Epithelial cell of proximal tubule (primary cell): ENCODE measurements around the gene PKNOX2. TPM values are rescaled to one million over a fixed set of nuclear protein-coding genes. Genes with fewer than 3 reads are reported as not detected.

Experiments
- DNase-seq: peaks from one replicate; pipeline ENCODE4 v3.0.0-alpha.2; 2011; ENCODE audit warnings: low read depth
- H3K4me3 ChIP-seq: 2 replicates; pipeline ENCODE4 v1.5.1; 2011; ENCODE audit warnings: low read depth, mild to moderate bottlenecking, low read length
- total RNA-seq: library from RNA; depleted of rRNA; stranded (reverse); fragments of >200 nt; gene quantifications from 2 replicates; pipeline ENCODE4 v1.2.3, GENCODE V29; 2015
- TF ChIP-seq, protein P1 (sequence below): conservative IDR thresholded peaks from 2 replicates; pipeline ENCODE4 v1.5.1; 2012; ENCODE audit warnings: low read depth, mild to moderate bottlenecking, low read length

PKNOX2 gene
- total RNA-seq, 1 donor from 2014 or later = not detected

DNA sequence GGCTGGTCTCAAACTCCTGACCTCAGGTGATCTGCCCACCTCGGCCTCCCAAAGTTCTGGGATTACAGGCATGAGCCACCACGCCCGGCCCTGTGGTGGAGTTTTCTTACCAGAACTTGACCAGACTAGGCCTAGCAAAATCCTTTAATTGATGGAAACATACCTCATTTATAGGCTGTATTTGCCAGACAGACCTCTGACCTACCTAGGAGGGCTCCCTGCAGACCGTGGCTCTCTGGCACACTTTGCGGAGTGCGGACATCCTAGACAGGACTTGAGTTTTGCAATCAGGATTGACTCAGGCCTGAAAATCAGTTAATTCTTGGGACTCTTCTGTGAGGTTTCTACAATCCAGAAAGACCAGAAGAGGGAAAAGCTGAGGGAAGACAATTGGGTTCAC, 278.4 kb downstream of the PKNOX2 start:
- no peak overlapping the region for H3K4me3 ChIP-seq
- no peak for DNase-seq
- TF ChIP-seq, protein P1, sequence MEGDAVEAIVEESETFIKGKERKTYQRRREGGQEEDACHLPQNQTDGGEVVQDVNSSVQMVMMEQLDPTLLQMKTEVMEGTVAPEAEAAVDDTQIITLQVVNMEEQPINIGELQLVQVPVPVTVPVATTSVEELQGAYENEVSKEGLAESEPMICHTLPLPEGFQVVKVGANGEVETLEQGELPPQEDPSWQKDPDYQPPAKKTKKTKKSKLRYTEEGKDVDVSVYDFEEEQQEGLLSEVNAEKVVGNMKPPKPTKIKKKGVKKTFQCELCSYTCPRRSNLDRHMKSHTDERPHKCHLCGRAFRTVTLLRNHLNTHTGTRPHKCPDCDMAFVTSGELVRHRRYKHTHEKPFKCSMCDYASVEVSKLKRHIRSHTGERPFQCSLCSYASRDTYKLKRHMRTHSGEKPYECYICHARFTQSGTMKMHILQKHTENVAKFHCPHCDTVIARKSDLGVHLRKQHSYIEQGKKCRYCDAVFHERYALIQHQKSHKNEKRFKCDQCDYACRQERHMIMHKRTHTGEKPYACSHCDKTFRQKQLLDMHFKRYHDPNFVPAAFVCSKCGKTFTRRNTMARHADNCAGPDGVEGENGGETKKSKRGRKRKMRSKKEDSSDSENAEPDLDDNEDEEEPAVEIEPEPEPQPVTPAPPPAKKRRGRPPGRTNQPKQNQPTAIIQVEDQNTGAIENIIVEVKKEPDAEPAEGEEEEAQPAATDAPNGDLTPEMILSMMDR = no peak

DNA sequence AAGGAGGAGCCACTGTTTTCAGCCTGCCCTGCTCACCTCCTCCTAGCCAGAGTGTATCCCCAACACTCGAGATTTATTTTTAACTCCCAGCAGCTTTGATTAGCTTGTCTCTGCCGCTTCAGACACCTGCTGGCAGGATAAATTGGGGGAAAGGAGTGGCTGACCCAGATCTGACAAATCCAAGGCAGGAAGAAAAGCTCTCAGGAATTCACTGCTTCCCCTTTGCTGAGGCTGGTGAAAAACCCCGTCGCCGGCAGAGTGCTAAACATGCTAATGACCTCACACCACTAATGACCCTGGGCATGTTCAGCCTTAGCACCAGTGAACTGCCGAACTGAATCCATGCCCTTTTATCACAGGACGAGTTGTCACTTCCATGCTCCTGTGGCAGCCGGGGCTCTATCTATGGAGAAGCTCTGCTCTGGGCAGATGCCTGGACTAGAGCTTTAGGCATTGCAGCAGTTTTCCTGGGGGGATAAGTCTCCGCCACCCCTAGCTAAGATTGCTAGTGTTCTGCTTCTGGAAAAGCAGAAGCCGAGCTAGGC, 279.3 kb downstream of the PKNOX2 start:
- no peak overlapping the region for H3K4me3 ChIP-seq
- DNase-seq = no peak
- TF ChIP-seq, protein P1 = no peak

DNA sequence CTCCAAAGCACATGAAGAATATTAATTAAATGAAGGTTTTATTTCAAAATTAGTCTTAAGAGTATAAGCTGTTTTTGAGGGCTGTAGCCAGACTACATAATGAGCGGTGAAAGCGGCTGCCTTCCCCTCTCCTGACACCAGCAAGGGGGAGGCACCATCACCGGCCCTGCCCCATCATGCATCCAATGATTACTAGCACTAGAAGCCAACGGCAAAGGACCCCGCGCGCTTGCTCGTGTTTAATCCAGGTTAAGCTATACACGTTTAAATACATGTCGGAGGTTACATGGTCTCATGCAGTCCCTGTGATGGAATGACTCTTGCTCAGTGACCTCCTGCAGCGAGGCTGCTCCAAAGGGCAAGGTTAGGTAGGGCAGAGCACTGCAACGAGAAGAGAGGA, 281.2 kb downstream of the PKNOX2 start:
- TF ChIP-seq, protein P1 = no peak
- DNase-seq = no peak
- no peak overlapping the region for H3K4me3 ChIP-seq

DNA sequence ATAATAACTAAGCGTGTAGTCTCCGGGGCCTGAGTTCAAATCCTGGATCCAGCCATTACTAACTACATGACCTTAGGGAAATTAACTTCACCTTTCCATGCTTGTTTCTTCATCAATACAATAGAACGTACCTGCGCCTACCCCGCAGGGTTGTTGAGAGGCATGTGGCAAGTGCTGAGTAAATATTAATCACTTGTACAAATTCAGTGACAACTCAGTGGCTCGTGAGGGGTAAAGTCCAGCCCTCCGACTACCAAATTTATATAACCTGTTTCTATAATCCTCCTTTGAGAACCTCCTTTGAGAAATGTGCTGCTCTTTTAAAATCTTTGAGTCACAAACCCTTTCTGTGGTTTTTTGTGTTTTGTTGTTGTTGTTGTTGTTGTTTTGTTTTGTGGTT, 281.7 kb downstream of the PKNOX2 start:
- TF ChIP-seq, protein P1 = no peak
- DNase-seq = no peak
- no peak overlapping the region for H3K4me3 ChIP-seq

DNA sequence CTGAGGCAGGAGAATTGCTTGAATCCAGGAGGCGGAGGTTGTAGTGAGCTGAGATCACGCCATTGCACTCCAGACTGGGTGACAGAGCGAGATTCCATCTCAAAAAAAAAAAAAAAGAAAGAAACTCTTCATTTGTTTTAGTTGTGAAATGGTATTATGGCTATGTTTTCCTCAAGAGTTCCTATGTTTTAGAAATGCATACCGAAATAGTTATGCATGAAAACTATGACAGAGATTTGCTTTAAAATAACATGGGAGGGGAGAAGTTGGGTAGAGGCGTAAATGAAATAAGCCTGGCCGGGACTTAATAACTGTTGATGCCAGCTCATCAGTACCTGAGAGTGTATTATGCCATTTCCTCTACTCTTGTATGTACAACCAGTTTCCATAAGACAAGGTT, 283.2 kb downstream of the PKNOX2 start:
- DNase-seq = no peak
- TF ChIP-seq, protein P1 = no peak
- no peak overlapping the region for H3K4me3 ChIP-seq

DNA sequence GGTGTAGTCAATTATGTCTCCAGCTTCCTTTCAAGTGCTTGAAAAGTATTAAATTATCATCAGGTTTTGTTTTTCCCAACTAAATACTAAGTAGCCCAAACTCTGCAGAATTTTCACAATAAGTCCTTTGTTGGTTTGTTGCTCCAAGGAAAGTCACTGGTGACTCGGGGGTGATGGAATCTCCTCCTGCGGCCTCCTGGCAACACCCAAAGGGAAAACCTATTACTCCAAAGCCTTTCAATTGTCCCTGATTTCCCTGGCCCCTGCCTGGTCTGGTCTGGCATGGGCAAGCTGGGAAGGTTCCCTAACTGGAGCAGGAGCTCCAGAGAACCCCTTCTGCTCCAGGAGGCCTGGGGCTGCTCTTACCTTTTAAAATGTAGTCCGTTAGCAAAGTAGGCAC, 283.6 kb downstream of the PKNOX2 start:
- no peak overlapping the region for H3K4me3 ChIP-seq
- no peak for DNase-seq
- TF ChIP-seq, protein P1 = no peak

DNA sequence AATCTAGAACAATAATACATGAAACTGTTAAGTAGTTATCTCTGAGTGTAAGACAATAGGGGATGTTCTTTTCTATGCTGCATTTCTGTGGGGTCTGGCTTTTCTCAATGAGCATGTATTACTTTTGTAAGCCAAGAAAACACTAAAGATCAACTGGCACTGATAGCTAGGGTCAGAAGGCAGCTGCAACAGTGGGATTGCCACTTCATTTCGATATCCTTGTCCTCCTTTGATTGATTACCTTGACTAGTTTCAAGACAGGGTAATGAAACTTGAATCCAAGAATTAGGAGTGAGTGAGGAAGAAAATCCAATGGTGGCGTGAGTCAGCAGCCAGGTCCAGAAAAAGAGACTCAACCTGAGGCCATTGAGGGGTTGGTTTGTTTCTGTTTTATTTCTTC, 285.0 kb downstream of the PKNOX2 start:
- H3K4me3 ChIP-seq = no peak overlapping the region
- no peak for DNase-seq
- TF ChIP-seq, protein P1 = no peak
